MM.1S (cell line): ENCODE data around the gene CABP7.

Source experiments
- EZH2 ChIP-seq: fragments of 300-600 bp; sonication (generic); optimal IDR thresholded peaks from 2 replicates; pipeline ENCODE3; 2017; ENCODE audit warnings: low read depth, mild to moderate bottlenecking, antibody characterized with exemption, low read length, mixed read lengths
- EZH2phosphoT487 ChIP-seq: fragments of 300-600 bp; sonication (generic); IDR thresholded peaks from 2 replicates; pipeline ENCODE4 v1.6.1; 2018; ENCODE audit warnings: antibody characterized with exemption, low read length
- TF ChIP-seq, protein P1 (sequence below): fragments of 300-600 bp; sonication (generic); IDR thresholded peaks from 2 replicates; pipeline ENCODE4 v1.5.1; 2016; ENCODE audit warnings: antibody characterized with exemption, low read length, mixed read lengths

DNA sequence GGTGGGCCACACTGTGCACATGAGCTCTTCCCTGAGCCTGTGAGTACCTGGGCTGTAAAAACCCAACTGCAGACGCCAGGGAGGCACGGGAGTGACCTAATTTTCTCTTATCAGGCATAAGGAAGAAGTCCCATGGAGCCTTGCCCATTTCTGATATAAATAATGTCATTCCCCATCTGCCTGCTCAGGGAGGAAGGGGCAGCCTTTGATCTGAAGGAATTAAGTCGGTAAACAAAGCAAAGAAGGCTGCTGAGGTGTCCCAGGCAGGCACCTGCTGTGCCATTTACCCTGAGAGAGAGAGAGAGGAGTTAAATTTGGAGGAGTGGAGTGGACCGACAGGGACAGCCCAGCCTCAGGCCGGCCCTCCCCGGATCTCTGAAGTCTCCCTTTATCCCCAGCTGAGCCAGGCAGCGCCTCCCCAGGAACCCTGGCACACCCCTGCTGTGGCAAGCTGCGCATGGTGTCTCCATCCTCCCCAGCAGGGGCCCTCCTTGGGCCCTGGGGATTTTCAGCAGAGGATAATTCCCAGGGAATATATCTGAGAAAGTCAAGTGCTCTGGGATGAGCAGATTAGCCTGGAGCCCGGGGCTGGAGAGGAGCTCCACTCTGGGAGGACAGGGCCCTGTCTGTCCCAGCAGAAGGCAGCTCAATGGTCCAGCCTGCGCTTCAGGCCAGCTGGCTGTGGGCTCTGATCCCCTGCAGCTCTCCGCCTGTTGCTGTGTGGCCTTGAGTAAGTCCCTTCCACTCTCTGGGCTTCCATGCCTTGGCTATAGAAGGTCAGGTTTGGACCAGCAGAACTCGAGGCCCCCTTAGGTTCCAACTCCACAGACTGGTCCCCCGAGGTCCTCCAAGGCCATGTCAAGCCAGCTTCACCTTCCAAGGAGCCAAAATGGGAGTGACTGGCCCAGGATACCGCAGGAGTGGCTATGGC, 17.5 kb upstream of the CABP7 start:
- TF ChIP-seq, protein P1, sequence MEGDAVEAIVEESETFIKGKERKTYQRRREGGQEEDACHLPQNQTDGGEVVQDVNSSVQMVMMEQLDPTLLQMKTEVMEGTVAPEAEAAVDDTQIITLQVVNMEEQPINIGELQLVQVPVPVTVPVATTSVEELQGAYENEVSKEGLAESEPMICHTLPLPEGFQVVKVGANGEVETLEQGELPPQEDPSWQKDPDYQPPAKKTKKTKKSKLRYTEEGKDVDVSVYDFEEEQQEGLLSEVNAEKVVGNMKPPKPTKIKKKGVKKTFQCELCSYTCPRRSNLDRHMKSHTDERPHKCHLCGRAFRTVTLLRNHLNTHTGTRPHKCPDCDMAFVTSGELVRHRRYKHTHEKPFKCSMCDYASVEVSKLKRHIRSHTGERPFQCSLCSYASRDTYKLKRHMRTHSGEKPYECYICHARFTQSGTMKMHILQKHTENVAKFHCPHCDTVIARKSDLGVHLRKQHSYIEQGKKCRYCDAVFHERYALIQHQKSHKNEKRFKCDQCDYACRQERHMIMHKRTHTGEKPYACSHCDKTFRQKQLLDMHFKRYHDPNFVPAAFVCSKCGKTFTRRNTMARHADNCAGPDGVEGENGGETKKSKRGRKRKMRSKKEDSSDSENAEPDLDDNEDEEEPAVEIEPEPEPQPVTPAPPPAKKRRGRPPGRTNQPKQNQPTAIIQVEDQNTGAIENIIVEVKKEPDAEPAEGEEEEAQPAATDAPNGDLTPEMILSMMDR, result no peak
- TF ChIP-seq EZH2 (no peak), EZH2phosphoT487 (no peak)
